ENCODE measurements around the gene GSTM3.
"Not testable (repeated sequence)": the region's sequence is repeated elsewhere in the genome, so short reads cannot be mapped to it uniquely, and the experiment has no call there.

The GSTM3 gene

GRCh38 chr1:109713636-109714035 is 27.2 kb downstream of the GSTM3 start:
- no peaks in the 10 kb centered on the region for H3K4me1 Mint-ChIP-seq (ENCODE audit: low read depth)
- peaks cover 13% of the 10 kb centered on the region for H3K27me3 Mint-ChIP-seq

DNA sequence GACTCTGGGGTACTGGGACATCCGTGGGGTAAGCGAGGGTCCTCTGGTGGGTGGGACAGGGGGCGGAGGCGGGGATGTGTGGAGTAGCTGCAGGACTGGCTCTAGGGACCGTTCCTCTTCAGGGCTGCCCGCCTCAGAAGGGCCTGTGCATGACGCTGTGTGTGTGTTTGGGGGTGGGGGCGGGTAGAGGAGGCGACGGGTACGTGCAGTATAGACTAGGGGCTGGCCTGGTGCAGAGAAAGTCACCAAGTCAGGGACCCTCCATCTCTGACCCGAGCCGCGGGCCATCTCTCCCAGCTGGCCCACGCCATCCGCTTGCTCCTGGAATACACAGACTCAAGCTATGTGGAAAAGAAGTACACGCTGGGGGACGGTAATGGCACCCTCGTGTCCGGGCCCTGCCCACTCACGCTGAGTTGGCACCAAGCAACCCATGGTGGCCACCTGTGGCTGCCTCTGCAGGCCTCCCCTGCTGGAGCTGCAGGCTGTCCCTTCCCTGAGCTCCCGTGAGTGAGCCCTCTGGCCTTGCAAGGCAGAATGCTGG is 28.4 kb downstream of the GSTM3 start:
- H3K36me3 Mint-ChIP-seq: no peaks in the 10 kb centered on the region
- H3K9me3 Mint-ChIP-seq (ENCODE audit: low read depth): peaks cover 3% of the 10 kb centered on the region
- H3K27ac Mint-ChIP-seq: no peak overlapping the region
- H3K4me1 Mint-ChIP-seq (ENCODE audit: low read depth): no peaks in the 10 kb centered on the region
- no peak overlapping the region for H3K4me3 Mint-ChIP-seq
- peaks cover 15% of the 10 kb centered on the region for H3K27me3 Mint-ChIP-seq

More at GRCh38 chr1:109713636-109714035, 27.2 kb downstream of the GSTM3 start:
- H3K4me3 Mint-ChIP-seq: no peak overlapping the region
- H3K36me3 Mint-ChIP-seq: no peaks in the 10 kb centered on the region
- H3K27ac Mint-ChIP-seq: no peak overlapping the region
- H3K9me3 Mint-ChIP-seq (ENCODE audit: low read depth): no peaks in the 10 kb centered on the region

- not testable (repeated sequence) for H3K9me3 Mint-ChIP-seq (ENCODE audit: low read depth); H3K4me1 Mint-ChIP-seq (ENCODE audit: low read depth); H3K4me3 Mint-ChIP-seq; H3K36me3 Mint-ChIP-seq; H3K27ac Mint-ChIP-seq
- H3K27me3 Mint-ChIP-seq: peaks cover 15% of the 10 kb centered on the region
Observed at GRCh38 chr1:109711593-109712320, 29.1 kb downstream of the GSTM3 start, which contains the start of gene GSTM5. TSS of gene GSTM5 (plus strand) at chr1:109712251. CDS start at chr1:109712313, 62 bp downstream.

DNA sequence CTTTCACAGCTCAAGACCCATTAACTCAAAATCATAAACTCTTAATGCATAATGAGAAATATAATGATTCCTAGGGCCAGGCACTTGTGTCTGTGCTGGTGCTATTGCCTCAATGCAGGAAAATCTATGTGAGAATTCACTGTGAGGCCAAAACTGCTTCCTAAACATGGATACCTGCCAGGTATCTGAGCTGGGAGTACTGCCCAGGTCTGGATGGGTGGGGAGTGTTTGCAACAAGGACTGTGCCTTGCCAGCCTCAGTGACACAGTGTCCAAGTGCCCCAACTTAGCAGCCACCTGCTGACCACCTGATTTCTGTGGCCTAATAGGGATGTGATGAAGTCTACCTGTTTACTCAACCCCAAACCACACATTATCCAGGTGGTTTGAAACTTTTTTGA is 31.0 kb downstream of the GSTM3 start:
- H3K4me3 Mint-ChIP-seq; H3K4me1 Mint-ChIP-seq (ENCODE audit: low read depth); H3K27ac Mint-ChIP-seq; H3K36me3 Mint-ChIP-seq; H3K9me3 Mint-ChIP-seq (ENCODE audit: low read depth): not testable (repeated sequence)
- H3K27me3 Mint-ChIP-seq: peaks cover 12% of the 10 kb centered on the region

GRCh38 chr1:109708949-109709348 is 31.9 kb downstream of the GSTM3 start:
- H3K4me3 Mint-ChIP-seq; H3K36me3 Mint-ChIP-seq; H3K9me3 Mint-ChIP-seq (ENCODE audit: low read depth); H3K27me3 Mint-ChIP-seq; H3K4me1 Mint-ChIP-seq (ENCODE audit: low read depth); H3K27ac Mint-ChIP-seq: not testable (repeated sequence)

GRCh38 chr1:109705411-109705810 is 35.4 kb downstream of the GSTM3 start:
- no peaks in the 10 kb centered on the region for H3K36me3 Mint-ChIP-seq
- no peaks in the 10 kb centered on the region for H3K4me1 Mint-ChIP-seq (ENCODE audit: low read depth)
- peaks cover 3% of the 10 kb centered on the region for H3K9me3 Mint-ChIP-seq (ENCODE audit: low read depth)
- H3K4me3 Mint-ChIP-seq: no peak overlapping the region
- peaks cover 2% of the 10 kb centered on the region for H3K27me3 Mint-ChIP-seq
- no peak overlapping the region for H3K27ac Mint-ChIP-seq

GRCh38 chr1:109704173-109704572 is 36.7 kb downstream of the GSTM3 start:
- Mint-ChIP-seq H3K4me1 (ENCODE audit: low read depth) (no peaks in the 10 kb centered on the region), H3K9me3 (ENCODE audit: low read depth) (peaks cover 3% of the 10 kb centered on the region), H3K36me3 (no peaks in the 10 kb centered on the region), H3K4me3 (no peak overlapping the region), H3K27me3 (peaks cover 2% of the 10 kb centered on the region), H3K27ac (no peak overlapping the region)

DNA sequence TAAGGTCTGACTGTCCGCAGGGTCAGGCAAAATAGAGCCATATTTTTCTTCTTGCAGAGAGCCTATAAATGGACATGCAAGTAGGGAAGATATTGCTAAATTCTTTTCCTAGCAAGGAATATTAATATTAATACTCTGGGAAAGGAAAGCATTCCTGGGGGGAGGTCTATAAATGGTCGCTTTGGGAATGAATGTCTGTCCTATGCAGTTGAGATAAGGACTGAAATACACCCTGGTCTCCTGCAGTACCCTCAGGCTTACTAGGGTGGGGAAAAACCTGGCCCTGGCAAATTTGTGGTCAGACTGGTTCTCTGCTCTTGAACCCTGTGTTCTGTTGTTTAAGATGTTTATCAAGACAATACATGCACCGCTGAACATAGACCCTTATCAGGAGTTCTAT is 37.9 kb downstream of the GSTM3 start:
- not testable (repeated sequence) for H3K36me3 Mint-ChIP-seq; H3K27ac Mint-ChIP-seq; H3K9me3 Mint-ChIP-seq (ENCODE audit: low read depth); H3K4me3 Mint-ChIP-seq; H3K27me3 Mint-ChIP-seq; H3K4me1 Mint-ChIP-seq (ENCODE audit: low read depth)

DNA sequence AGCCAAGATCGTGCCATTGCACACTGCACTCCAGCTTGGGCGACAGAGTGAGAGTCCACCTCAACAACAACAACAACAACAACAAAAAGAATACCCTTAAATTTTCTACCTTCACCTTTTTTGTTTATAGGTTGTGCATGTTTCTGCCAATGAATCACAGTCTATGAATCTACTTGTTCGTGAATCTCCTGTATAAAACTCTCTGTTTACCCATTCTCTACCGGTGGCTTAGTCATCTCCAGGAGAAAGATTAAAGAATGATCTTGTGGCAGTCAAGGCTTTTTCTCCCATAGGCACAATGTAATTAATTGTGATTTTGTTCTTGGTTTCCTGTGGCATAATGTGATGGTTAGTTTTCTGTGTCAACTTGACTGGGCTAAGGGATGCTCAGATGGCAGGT is 43.0 kb downstream of the GSTM3 start:
- not testable (repeated sequence) for H3K9me3 Mint-ChIP-seq (ENCODE audit: low read depth)

DNA sequence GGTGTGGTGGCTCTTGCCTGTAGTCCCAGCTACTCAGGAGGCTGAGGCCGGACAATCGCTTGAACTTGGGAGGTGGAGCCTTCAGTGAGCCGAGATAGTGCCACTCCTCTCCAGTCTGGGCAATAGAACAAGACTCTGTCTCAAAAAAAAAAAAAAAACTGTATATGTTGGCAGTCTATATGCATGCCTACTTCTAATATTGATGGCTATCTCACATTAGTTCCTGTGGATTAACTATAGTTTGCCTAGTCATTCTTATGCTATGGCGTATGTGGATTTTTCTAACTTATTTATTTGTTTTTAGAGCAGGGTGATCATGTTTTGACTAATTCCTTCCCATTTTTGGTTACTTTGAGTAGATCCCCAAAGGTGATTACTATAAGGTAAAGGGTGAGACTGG is 43.8 kb downstream of the GSTM3 start:
- no peaks in the 10 kb centered on the region for H3K4me1 Mint-ChIP-seq (ENCODE audit: low read depth)
- H3K4me3 Mint-ChIP-seq: no peak overlapping the region
- H3K27ac Mint-ChIP-seq: no peak overlapping the region
- no peaks in the 10 kb centered on the region for H3K27me3 Mint-ChIP-seq
- no peaks in the 10 kb centered on the region for H3K9me3 Mint-ChIP-seq (ENCODE audit: low read depth)
- H3K36me3 Mint-ChIP-seq: no peaks in the 10 kb centered on the region

More for the DNA sequence above, 43.0 kb downstream of the GSTM3 start:
- not testable (repeated sequence) for H3K27ac Mint-ChIP-seq; H3K4me1 Mint-ChIP-seq (ENCODE audit: low read depth); H3K27me3 Mint-ChIP-seq; H3K36me3 Mint-ChIP-seq; H3K4me3 Mint-ChIP-seq

DNA sequence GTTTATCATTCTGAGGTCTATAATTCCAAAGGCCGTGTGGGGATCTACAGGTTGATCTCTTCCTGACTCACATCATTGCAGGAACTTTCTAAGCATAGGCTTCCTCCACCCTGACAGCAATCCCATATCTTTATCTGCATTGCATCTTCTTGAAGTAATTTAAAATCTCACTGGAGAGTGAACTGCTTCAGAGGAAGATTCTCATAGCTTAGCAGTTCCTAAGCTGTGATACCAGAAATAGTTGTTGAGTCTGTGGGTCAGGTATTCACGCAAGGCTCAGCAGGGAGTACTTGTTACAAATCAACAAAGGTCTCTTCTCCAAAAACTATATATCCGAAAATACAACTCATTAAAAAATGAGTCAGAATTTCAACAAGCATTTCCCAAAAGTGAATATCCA is 45.7 kb downstream of the GSTM3 start:
- H3K4me3 Mint-ChIP-seq; H3K36me3 Mint-ChIP-seq; H3K9me3 Mint-ChIP-seq (ENCODE audit: low read depth); H3K27ac Mint-ChIP-seq; H3K4me1 Mint-ChIP-seq (ENCODE audit: low read depth); H3K27me3 Mint-ChIP-seq: not testable (repeated sequence)

DNA sequence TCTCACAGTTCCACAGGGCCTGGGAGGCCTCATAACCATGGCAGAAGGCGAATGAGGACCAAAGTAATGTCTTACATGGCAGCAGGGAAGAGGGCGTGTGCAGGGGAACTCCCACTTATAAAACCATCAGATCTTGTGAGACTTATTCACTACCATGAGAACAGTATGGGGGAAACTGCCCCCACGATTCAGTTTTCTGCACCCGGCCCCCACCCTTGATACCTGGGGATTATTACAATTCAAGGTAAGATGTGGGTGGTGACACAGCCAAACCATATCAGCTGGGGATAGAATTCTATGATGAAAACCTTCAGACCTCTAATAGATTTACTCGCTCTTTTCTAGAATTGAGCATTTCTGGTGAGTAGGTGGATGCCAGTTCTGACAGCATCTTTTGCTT is 46.4 kb downstream of the GSTM3 start:
- not testable (repeated sequence) for H3K36me3 Mint-ChIP-seq; H3K4me3 Mint-ChIP-seq; H3K27ac Mint-ChIP-seq; H3K4me1 Mint-ChIP-seq (ENCODE audit: low read depth); H3K9me3 Mint-ChIP-seq (ENCODE audit: low read depth); H3K27me3 Mint-ChIP-seq

GRCh38 chr1:109691759-109692158 is 49.1 kb downstream of the GSTM3 start:
- Mint-ChIP-seq H3K27me3 (no peaks in the 10 kb centered on the region), H3K4me1 (ENCODE audit: low read depth) (no peaks in the 10 kb centered on the region), H3K4me3 (no peak overlapping the region), H3K36me3 (no peaks in the 10 kb centered on the region), H3K9me3 (ENCODE audit: low read depth) (no peaks in the 10 kb centered on the region), H3K27ac (no peak overlapping the region)

DNA sequence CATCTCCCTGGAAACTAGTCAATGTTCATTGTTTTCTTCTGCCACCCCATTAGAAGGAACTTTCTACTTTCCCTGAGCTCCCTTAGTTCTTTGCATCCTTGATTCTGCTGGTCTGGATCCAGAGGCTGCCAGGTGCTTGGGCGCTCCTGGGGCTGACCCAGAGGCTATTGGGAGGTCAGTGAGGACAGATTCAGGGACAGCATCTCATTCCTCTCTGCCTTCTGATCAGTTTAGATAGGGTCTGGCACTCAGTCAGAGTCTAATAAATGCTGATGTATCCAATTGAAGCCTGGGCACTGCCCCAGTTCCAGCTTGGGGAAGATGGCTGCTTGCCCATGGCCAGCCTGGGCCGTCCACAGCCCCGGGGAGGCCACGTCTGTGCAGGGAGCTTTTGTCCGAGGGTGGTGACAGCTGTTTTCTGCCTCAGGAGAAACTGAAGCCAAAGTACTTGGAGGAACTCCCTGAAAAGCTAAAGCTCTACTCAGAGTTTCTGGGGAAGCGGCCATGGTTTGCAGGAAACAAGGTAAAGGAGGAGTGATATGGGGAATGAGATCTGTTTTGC is 50.9 kb downstream of the GSTM3 start:
- H3K27me3 Mint-ChIP-seq: no peaks in the 10 kb centered on the region
- H3K4me1 Mint-ChIP-seq (ENCODE audit: low read depth): no peaks in the 10 kb centered on the region
- H3K27ac Mint-ChIP-seq: no peak overlapping the region
- no peak overlapping the region for H3K4me3 Mint-ChIP-seq
- H3K36me3 Mint-ChIP-seq: no peaks in the 10 kb centered on the region
- no peaks in the 10 kb centered on the region for H3K9me3 Mint-ChIP-seq (ENCODE audit: low read depth)

- H3K4me3 Mint-ChIP-seq: no peak within 1 kb of the TSS
- no peaks in the 10 kb centered on the region for H3K36me3 Mint-ChIP-seq
- H3K27me3 Mint-ChIP-seq: no peaks in the 10 kb centered on the region
- H3K27ac Mint-ChIP-seq: no peak within 1 kb of the TSS
- H3K9me3 Mint-ChIP-seq (ENCODE audit: low read depth): no peaks in the 10 kb centered on the region
- no peaks in the 10 kb centered on the region for H3K4me1 Mint-ChIP-seq (ENCODE audit: low read depth)
Observed at GRCh38 chr1:109687641-109688499, 53.0 kb downstream of the GSTM3 start, which contains the start of gene GSTM1. TSS of gene GSTM1 (plus strand) at chr1:109687817. CDS start at chr1:109687874, 57 bp downstream.
